IMR-90 (cell line): ENCODE measurements around the gene ACRBP. TPM values are rescaled to one million over a fixed set of nuclear protein-coding genes. Genes with fewer than 3 reads are reported as not detected.

Source experiments
- ATAC-seq: fragments of 200-7000 bp; cut with Tn5 transposase; 2 replicates; pipeline ENCODE4 v1.9.1; 2020; ENCODE audit warnings: low read depth, mild to moderate bottlenecking, moderate library complexity
- BruUV-seq: library from RNA; stranded (reverse); fragments of 400-500 nt; replicated peaks from 2 replicates; lab custom pipeline; 2021; lab: Mats Ljungman, UMichigan
- CTCF ChIA-PET: fragments of 300-600 bp; formaldehyde crosslinking; extraction: SDS; loops from one replicate; lab custom pipeline; 2021; ENCODE audit warnings: antibody characterized with exemption; lab: Yijun Ruan, JAX
- POLR2A ChIA-PET: fragments of 300-600 bp; sonication (Branson Sonifier 250); formaldehyde crosslinking; loops from one replicate; lab custom pipeline; 2022; ENCODE audit warnings: antibody characterized with exemption; ENCODE audit not compliant: unreplicated experiment; lab: Charles Lee
- DNase-seq: peaks from one replicate; pipeline ENCODE4 v3.0.0; 2013
- H2AFZ ChIP-seq: replicated peaks from 2 replicates; pipeline ENCODE3; 2013; ENCODE audit warnings: low read length, mild to moderate bottlenecking; ENCODE audit not compliant: poor library complexity
- H2AK5ac ChIP-seq: 2 replicates; pipeline ENCODE4 v1.6.1; 2013; ENCODE audit warnings: low read depth, low read length, inconsistent platforms
- H2AK9ac ChIP-seq: replicated peaks from 2 replicates; pipeline ENCODE3; 2013; ENCODE audit warnings: mild to moderate bottlenecking, low read depth, low read length, moderate library complexity; ENCODE audit not compliant: poor library complexity
- H2BK120ac ChIP-seq: 2 replicates; pipeline ENCODE4 v1.6.1; 2013; ENCODE audit warnings: low read depth, low read length, inconsistent platforms
- H2BK15ac ChIP-seq: 3 replicates; pipeline ENCODE4 v1.6.1; 2013; ENCODE audit warnings: low read depth, low read length, inconsistent platforms
- H2BK20ac ChIP-seq: 2 replicates; pipeline ENCODE4 v1.6.1; 2013; ENCODE audit warnings: low read depth, mild to moderate bottlenecking, inconsistent platforms, low read length, moderate library complexity
- H2BK5ac ChIP-seq: 2 replicates; pipeline ENCODE4 v1.6.1; 2013; ENCODE audit warnings: mild to moderate bottlenecking, low read depth, low read length, inconsistent platforms; ENCODE audit not compliant: poor library complexity, severe bottlenecking
- H3K14ac ChIP-seq: replicated peaks from 2 replicates; pipeline ENCODE4 v1.6.1; 2013; ENCODE audit warnings: low read depth, low read length, inconsistent platforms
- H3K18ac ChIP-seq: 2 replicates; pipeline ENCODE4 v1.6.1; 2013; ENCODE audit warnings: low read depth, low read length, control low read depth
- H3K23ac ChIP-seq: 2 replicates; pipeline ENCODE4 v1.6.1; 2013; ENCODE audit warnings: low read depth, low read length, inconsistent platforms
- H3K27ac ChIP-seq: 2 replicates; pipeline ENCODE4 v1.5.1; 2013; ENCODE audit warnings: mild to moderate bottlenecking, control low read depth, low read length; ENCODE audit not compliant: insufficient read depth
- H3K27me3 ChIP-seq: 2 replicates; pipeline ENCODE4 v1.6.1; 2013; ENCODE audit warnings: low read length; ENCODE audit not compliant: control insufficient read depth, insufficient read depth
- H3K36me3 ChIP-seq: 2 replicates; pipeline ENCODE4 v1.6.1; 2013; ENCODE audit warnings: low read length, mixed read lengths; ENCODE audit not compliant: control insufficient read depth, insufficient read depth
- H3K4ac ChIP-seq: 2 replicates; pipeline ENCODE4 v1.6.1; 2013; ENCODE audit warnings: low read depth, low read length, inconsistent platforms
- H3K4me1 ChIP-seq: 2 replicates; pipeline ENCODE4 v1.6.1; 2013; ENCODE audit warnings: low read length, mixed read lengths; ENCODE audit not compliant: control insufficient read depth, insufficient read depth
- H3K4me2 ChIP-seq: 2 replicates; pipeline ENCODE4 v1.6.1; 2013; ENCODE audit warnings: low read depth, mild to moderate bottlenecking, control low read depth, low read length, moderate library complexity
- H3K4me3 ChIP-seq: 2 replicates; pipeline ENCODE4 v1.5.1; 2013; ENCODE audit warnings: low read depth, mild to moderate bottlenecking, control low read depth, low read length, moderate library complexity; ENCODE audit not compliant: insufficient read depth
- H3K56ac ChIP-seq: 2 replicates; pipeline ENCODE4 v1.6.1; 2013; ENCODE audit warnings: low read length, inconsistent platforms; ENCODE audit not compliant: insufficient read depth; ENCODE audit errors: extremely low read depth
- H3K79me1 ChIP-seq, 2 experiments: 2 replicates each; pipeline ENCODE4 v1.6.1; 2013; ENCODE audit warnings: low read length in 2 of 2, inconsistent platforms in 1 of 2, low read depth in 1 of 2
- H3K9ac ChIP-seq: 2 replicates; pipeline ENCODE4 v1.6.1; 2013; ENCODE audit warnings: low read depth, low read length, control low read depth
- H3K9me1 ChIP-seq: 2 replicates; pipeline ENCODE4 v1.6.1; 2013; ENCODE audit warnings: low read length, inconsistent platforms; ENCODE audit not compliant: insufficient read depth
- H3K9me3 ChIP-seq: 2 replicates; pipeline ENCODE4 v1.6.1; 2013; ENCODE audit warnings: low read length; ENCODE audit not compliant: control insufficient read depth, insufficient read depth
- H4K20me1 ChIP-seq: 2 replicates; pipeline ENCODE4 v1.6.1; 2013; ENCODE audit warnings: low read length, inconsistent platforms; ENCODE audit not compliant: insufficient read depth
- H4K5ac ChIP-seq: 2 replicates; pipeline ENCODE4 v1.6.1; 2013; ENCODE audit warnings: mild to moderate bottlenecking, low read depth, low read length, control low read depth
- H4K8ac ChIP-seq, 2 experiments: 2 replicates each; pipeline ENCODE4 v1.6.1; 2013; ENCODE audit warnings: low read depth in 2 of 2, low read length in 2 of 2, control low read depth in 1 of 2, inconsistent platforms in 1 of 2
- H4K91ac ChIP-seq: 2 replicates; pipeline ENCODE4 v1.6.1; 2013; ENCODE audit warnings: low read depth, low read length, inconsistent platforms; ENCODE audit not compliant: insufficient read depth
- MAFK ChIP-seq: IDR thresholded peaks from 2 replicates; pipeline ENCODE4 v1.6.1; 2012; ENCODE audit warnings: low read depth, low read length, improper control_type of control experiment
- WGBS, 2 experiments: methylation state at CpG; one replicate each; pipeline versions ENCODE4 v1.1.5 to v1.1.7; 2013; ENCODE audit warnings: missing lambda C conversion rate in 2 of 2; ENCODE audit not compliant: insufficient read length in 1 of 2; ENCODE audit errors: extremely low coverage in 2 of 2; 5-methylcytosine and 5-hydroxymethylcytosine counted together
- dilution Hi-C: fragments of 300-500 bp; cut with HindIII; formaldehyde crosslinking; loops from one replicate; pipeline ENCODE4 v1.14.3; 2018; ENCODE audit warnings: low sequenced_read_pairs; ENCODE audit not compliant: unreplicated experiment
- in situ Hi-C: fragments of 300-500 bp; cut with MboI; formaldehyde crosslinking; loops from 3 replicates; pipeline ENCODE4 v1.14.3; 2019; ENCODE audit warnings: low sequenced_read_pairs, inconsistent platforms, mixed read lengths
- intact Hi-C: fragments of 100-400 bp; cut with micrococcal nuclease; formaldehyde crosslinking; loops from 2 replicates; pipeline ENCODE4 v1.10.0; 2022
- polyA plus RNA-seq, 3 experiments: library from polyadenylated mRNA; depleted of rRNA; stranded (reverse); fragments of >200 nt; gene quantifications; 2 replicates each; pipeline ENCODE4 v1.2.3, GENCODE V29; 2012; ENCODE audit warnings: low replicate concordance in 1 of 3
- total RNA-seq: library from RNA; depleted of rRNA; stranded (reverse); fragments of >200 nt; gene quantifications from 2 replicates; pipeline ENCODE4 v1.2.3, GENCODE V29; 2012

The ACRBP gene
- total and polyA plus RNA-seq, 2 of the 4 experiments (the other 2 are of a cell fraction) = 0.38 TPM; not detected in 1

- ATAC-seq = no peak
- Histone ChIP-seq H2BK15ac (no peak overlapping the region), H3K27me3 (peaks cover 2% of the 10 kb centered on the region; the same call in 1 of the 2 replicates), H3K79me1 (no peaks in the 10 kb centered on the region), H3K36me3 (peaks cover 24% of the 10 kb centered on the region), H2AK5ac (peak overlapping the region; percentile 8; the same call in 1 of the 2 replicates), H2BK20ac (no peak overlapping the region), H2AFZ (peak overlapping the region; percentile 88), H3K4me3 (no peak overlapping the region), H3K4me2 (no peak overlapping the region), H3K4ac (no peak overlapping the region), H3K9me1 (no peaks in the 10 kb centered on the region), H2BK5ac (no peak overlapping the region), H3K27ac (no peak overlapping the region), H3K23ac (no peak overlapping the region), H3K56ac (no peak overlapping the region), H3K9ac (no peak overlapping the region), H4K91ac (no peak overlapping the region), H3K18ac (no peak overlapping the region), H2AK9ac (peak overlapping the region; percentile 78), H4K8ac (peak overlapping the region in 1 of 2 experiments; percentile 36; a peak in 1 of 4 replicates), H4K5ac (no peak overlapping the region), H3K14ac (no peak overlapping the region), H3K9me3 (peaks cover 19% of the 10 kb centered on the region), H3K4me1 (no peaks in the 10 kb centered on the region), H4K20me1 (no peaks in the 10 kb centered on the region), H2BK120ac (no peak overlapping the region)
- no peak for DNase-seq
- intact Hi-C loops = no loop called here
- no peak for TF ChIP-seq MAFK
- WGBS, 2 experiments = 66% methylated on average over 14 of the region's 28 CpGs; no CpG with 5 or more reads in 1 of the 2 experiments
- in situ Hi-C loops = no loop called here
- dilution Hi-C loops = no loop called here
- POLR2A ChIA-PET = no interaction called here
- CTCF ChIA-PET = no interaction called here
- BruUV-seq = no TSS peak
Measured at GRCh38 chr12:6646276-6647082, 753 bp downstream of the ACRBP start.
